ENCODE data around the gene DPP6. TPM values are rescaled to one million over a fixed set of nuclear protein-coding genes. Genes with fewer than 3 reads are reported as not detected.

Gene DPP6
- total RNA-seq, 4 donors from 2014 or later, result 0.38 TPM; not detected in 2

- Histone ChIP-seq H3K4me1 (no peaks in the 10 kb centered on the region), H3K9me3 (peaks cover 0 to 12% (median 0%) of the 10 kb centered on the region in 3 donors), H3K27ac (no peak overlapping the region), H3K27me3 (peaks cover 0 to 19% (median 0%) of the 10 kb centered on the region in 4 donors), H3K36me3 (no peaks in the 10 kb centered on the region), H3K4me3 (no peak overlapping the region)
- intact Hi-C loops (cut with DNase I), result no loop called here
- 93% methylated on average over 3 of the region's 41 CpGs; no CpG with 5 or more reads in 1 of the 2 donors for WGBS, 2 donors
- no peak for TF ChIP-seq POLR2A (IDR thresholded peaks at IDR 0.05)
- no peak for TF ChIP-seq CTCF (IDR thresholded peaks at IDR 0.05)
- DNase-seq, result no peak
These were observed 854.6 kb downstream of the DPP6 start for GRCh38 chr7:154906736-154907355.

GRCh38 chr7:154907651-154908620, 855.7 kb downstream of the DPP6 start:
- no peak for DNase-seq
- peaks cover 0 to 12% (median 0%) of the 10 kb centered on the region in 3 donors for H3K9me3 ChIP-seq
- H3K27me3 ChIP-seq, result peaks cover 0 to 19% (median 0%) of the 10 kb centered on the region in 4 donors
- H3K4me3 ChIP-seq, result no peak overlapping the region
- no peaks in the 10 kb centered on the region for H3K4me1 ChIP-seq
- TF ChIP-seq CTCF (IDR thresholded peaks at IDR 0.05) (no peak), POLR2A (IDR thresholded peaks at IDR 0.05) (no peak)
- no peaks in the 10 kb centered on the region for H3K36me3 ChIP-seq
- H3K27ac ChIP-seq, result no peak overlapping the region
- intact Hi-C loops (cut with DNase I), result no loop called here
- WGBS, 2 donors, result 68 to 70% methylated on average over 12 to 13 of the region's 21 CpGs

DNA sequence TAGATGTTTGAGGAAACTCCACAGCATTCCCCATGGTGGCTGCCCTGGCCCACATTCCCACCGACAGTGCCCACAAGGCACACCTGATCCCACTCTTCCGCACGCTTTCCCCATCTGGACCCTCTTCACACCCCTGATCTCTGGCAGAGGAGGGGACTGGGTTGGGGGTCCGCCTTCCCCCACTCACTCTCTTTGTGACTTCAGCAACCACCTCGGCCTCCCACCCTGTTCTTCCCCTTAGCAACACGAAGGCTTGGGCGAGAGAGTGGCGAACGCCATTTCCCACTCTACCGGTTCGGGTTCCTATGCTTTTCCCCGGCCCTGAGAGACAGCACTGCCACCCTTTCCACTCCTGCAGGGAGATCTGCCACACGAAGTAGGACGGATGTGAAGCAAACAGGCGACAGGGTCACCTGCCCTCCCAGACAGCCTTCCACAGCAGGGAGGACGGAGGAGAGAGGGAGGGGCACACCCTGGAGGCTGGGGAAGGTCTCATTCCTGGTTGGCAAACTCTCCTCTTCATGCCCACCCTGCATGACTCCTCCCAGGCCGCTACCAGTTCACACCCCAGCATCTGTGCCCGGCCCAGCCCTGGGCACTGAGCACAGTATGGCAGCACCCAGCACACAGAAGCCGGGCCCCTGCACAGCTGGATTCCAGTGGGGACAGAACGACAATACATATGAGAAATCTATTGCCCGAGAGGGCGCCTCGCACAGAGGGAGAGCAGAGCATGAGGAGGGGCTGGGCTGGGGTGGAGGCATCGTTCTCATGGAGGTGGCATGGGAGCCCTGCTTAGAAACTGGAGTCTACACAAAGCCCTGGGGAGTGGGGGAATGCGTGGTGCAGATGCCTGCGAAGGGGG, 857.3 kb downstream of the DPP6 start:
- H3K27ac ChIP-seq, result no peak overlapping the region
- H3K27me3 ChIP-seq, result peaks cover 0 to 26% (median 2%) of the 10 kb centered on the region in 4 donors
- peaks cover 0 to 12% (median 0%) of the 10 kb centered on the region in 3 donors for H3K9me3 ChIP-seq
- intact Hi-C loops (cut with DNase I), result no loop called here
- no peak overlapping the region for H3K4me3 ChIP-seq
- 69 to 72% methylated on average over 9 to 19 of the region's 26 CpGs for WGBS, 2 donors
- no peaks in the 10 kb centered on the region for H3K36me3 ChIP-seq
- peaks cover 4 to 11% (median 6%) of the 10 kb centered on the region in 3 donors for H3K4me1 ChIP-seq
- DNase-seq, result no peak
- TF ChIP-seq POLR2A (IDR thresholded peaks at IDR 0.05) (no peak), CTCF (IDR thresholded peaks at IDR 0.05) (no peak)

GRCh38 chr7:154910125-154910524, 857.9 kb downstream of the DPP6 start:
- H3K4me1 ChIP-seq, result peaks cover 4 to 15% (median 6%) of the 10 kb centered on the region in 3 donors
- no peak overlapping the region for H3K4me3 ChIP-seq
- no peak overlapping the region for H3K27ac ChIP-seq
- no peak for DNase-seq
- peaks cover 0 to 12% (median 0%) of the 10 kb centered on the region in 3 donors for H3K9me3 ChIP-seq
- TF ChIP-seq CTCF (IDR thresholded peaks at IDR 0.05) (no peak), POLR2A (IDR thresholded peaks at IDR 0.05) (no peak)
- peaks cover 0 to 33% (median 3%) of the 10 kb centered on the region in 4 donors for H3K27me3 ChIP-seq
- intact Hi-C loops (cut with DNase I), result no loop called here
- H3K36me3 ChIP-seq, result no peaks in the 10 kb centered on the region
- 75% methylated on average over 3 of the region's 4 CpGs; no CpG with 5 or more reads in 1 of the 2 donors for WGBS, 2 donors
